ENCODE results near the gene TSNAX.
"Not testable (repeated sequence)": the region's sequence is repeated elsewhere in the genome, so short reads cannot be mapped to it uniquely, and the experiment has no call there.

TSNAX gene

GRCh38 chr1:231564373-231564772 lies 35.9 kb downstream of the TSNAX start:
- Mint-ChIP-seq H3K9me3 (ENCODE audit: low read depth) (peaks cover 7% of the 10 kb centered on the region), H3K4me1 (ENCODE audit: low read depth) (peaks cover 2% of the 10 kb centered on the region), H3K27ac (no peak overlapping the region), H3K36me3 (peaks cover 27% of the 10 kb centered on the region), H3K27me3 (no peaks in the 10 kb centered on the region), H3K4me3 (no peak overlapping the region)

- Mint-ChIP-seq H3K4me1 (ENCODE audit: low read depth) (peaks cover 2% of the 10 kb centered on the region), H3K27ac (no peak overlapping the region), H3K4me3 (no peak overlapping the region), H3K27me3 (no peaks in the 10 kb centered on the region), H3K9me3 (ENCODE audit: low read depth) (peaks cover 11% of the 10 kb centered on the region), H3K36me3 (peaks cover 24% of the 10 kb centered on the region)
These were observed 38.0 kb downstream of the TSNAX start for GRCh38 chr1:231566496-231566895.

- not testable (repeated sequence) for H3K4me1 Mint-ChIP-seq (ENCODE audit: low read depth); H3K27me3 Mint-ChIP-seq; H3K4me3 Mint-ChIP-seq; H3K27ac Mint-ChIP-seq
- H3K9me3 Mint-ChIP-seq (ENCODE audit: low read depth) = peaks cover 11% of the 10 kb centered on the region
- peaks cover 19% of the 10 kb centered on the region for H3K36me3 Mint-ChIP-seq
These were observed 41.8 kb downstream of the TSNAX start for GRCh38 chr1:231570262-231570661.

GRCh38 chr1:231571904-231572303 lies 43.4 kb downstream of the TSNAX start:
- H3K36me3 Mint-ChIP-seq = peaks cover 19% of the 10 kb centered on the region
- no peak overlapping the region for H3K27ac Mint-ChIP-seq
- peaks cover 11% of the 10 kb centered on the region for H3K9me3 Mint-ChIP-seq (ENCODE audit: low read depth)
- H3K4me1 Mint-ChIP-seq (ENCODE audit: low read depth) = no peaks in the 10 kb centered on the region
- H3K4me3 Mint-ChIP-seq = no peak overlapping the region
- H3K27me3 Mint-ChIP-seq = no peaks in the 10 kb centered on the region

GRCh38 chr1:231575472-231575871 lies 47.0 kb downstream of the TSNAX start:
- Mint-ChIP-seq H3K4me3 (no peak overlapping the region), H3K9me3 (ENCODE audit: low read depth) (no peaks in the 10 kb centered on the region), H3K36me3 (peaks cover 2% of the 10 kb centered on the region), H3K27ac (no peak overlapping the region), H3K27me3 (no peaks in the 10 kb centered on the region), H3K4me1 (ENCODE audit: low read depth) (no peaks in the 10 kb centered on the region)

- no peak overlapping the region for H3K4me3 Mint-ChIP-seq
- no peaks in the 10 kb centered on the region for H3K9me3 Mint-ChIP-seq (ENCODE audit: low read depth)
- H3K27me3 Mint-ChIP-seq = no peaks in the 10 kb centered on the region
- H3K27ac Mint-ChIP-seq = no peak overlapping the region
- H3K4me1 Mint-ChIP-seq (ENCODE audit: low read depth) = no peaks in the 10 kb centered on the region
- H3K36me3 Mint-ChIP-seq = peaks cover 2% of the 10 kb centered on the region
These were observed 48.6 kb downstream of the TSNAX start for GRCh38 chr1:231576804-231577718.

- H3K27ac Mint-ChIP-seq = no peak overlapping the region
- H3K4me1 Mint-ChIP-seq (ENCODE audit: low read depth) = no peaks in the 10 kb centered on the region
- no peaks in the 10 kb centered on the region for H3K9me3 Mint-ChIP-seq (ENCODE audit: low read depth)
- peaks cover 5% of the 10 kb centered on the region for H3K36me3 Mint-ChIP-seq
- no peaks in the 10 kb centered on the region for H3K27me3 Mint-ChIP-seq
- H3K4me3 Mint-ChIP-seq = no peak overlapping the region
These were observed 52.4 kb downstream of the TSNAX start for GRCh38 chr1:231580874-231581273.

GRCh38 chr1:231581859-231582258 lies 53.4 kb downstream of the TSNAX start:
- Mint-ChIP-seq H3K4me1 (ENCODE audit: low read depth) (no peaks in the 10 kb centered on the region), H3K27ac (no peak overlapping the region)

GRCh38 chr1:231583376-231583775 lies 54.9 kb downstream of the TSNAX start:
- peaks cover 5% of the 10 kb centered on the region for H3K36me3 Mint-ChIP-seq
- no peak overlapping the region for H3K27ac Mint-ChIP-seq
- H3K4me1 Mint-ChIP-seq (ENCODE audit: low read depth) = no peaks in the 10 kb centered on the region
- H3K4me3 Mint-ChIP-seq = no peak overlapping the region
- H3K9me3 Mint-ChIP-seq (ENCODE audit: low read depth) = no peaks in the 10 kb centered on the region
- H3K27me3 Mint-ChIP-seq = no peaks in the 10 kb centered on the region

More at GRCh38 chr1:231581859-231582258, 53.4 kb downstream of the TSNAX start:
- peaks cover 5% of the 10 kb centered on the region for H3K36me3 Mint-ChIP-seq
- H3K4me3 Mint-ChIP-seq = no peak overlapping the region
- H3K27me3 Mint-ChIP-seq = no peaks in the 10 kb centered on the region
- H3K9me3 Mint-ChIP-seq (ENCODE audit: low read depth) = no peaks in the 10 kb centered on the region

- Mint-ChIP-seq H3K36me3 (peaks cover 3% of the 10 kb centered on the region), H3K9me3 (ENCODE audit: low read depth) (no peaks in the 10 kb centered on the region), H3K27me3 (no peaks in the 10 kb centered on the region), H3K4me3 (no peak overlapping the region), H3K27ac (no peak overlapping the region), H3K4me1 (ENCODE audit: low read depth) (no peaks in the 10 kb centered on the region)
These were observed 55.6 kb downstream of the TSNAX start for GRCh38 chr1:231584117-231584516.

GRCh38 chr1:231584921-231585320 lies 56.5 kb downstream of the TSNAX start:
- Mint-ChIP-seq H3K4me3 (no peak overlapping the region), H3K9me3 (ENCODE audit: low read depth) (no peaks in the 10 kb centered on the region), H3K27me3 (no peaks in the 10 kb centered on the region), H3K4me1 (ENCODE audit: low read depth) (no peaks in the 10 kb centered on the region), H3K36me3 (peaks cover 3% of the 10 kb centered on the region), H3K27ac (no peak overlapping the region)

GRCh38 chr1:231590453-231591198 lies 62.2 kb downstream of the TSNAX start:
- no peaks in the 10 kb centered on the region for H3K36me3 Mint-ChIP-seq
- H3K27ac Mint-ChIP-seq = no peak overlapping the region
- H3K4me3 Mint-ChIP-seq = no peak overlapping the region
- no peaks in the 10 kb centered on the region for H3K9me3 Mint-ChIP-seq (ENCODE audit: low read depth)
- H3K27me3 Mint-ChIP-seq = no peaks in the 10 kb centered on the region
- H3K4me1 Mint-ChIP-seq (ENCODE audit: low read depth) = peaks cover 4% of the 10 kb centered on the region

GRCh38 chr1:231591466-231591865 lies 63.0 kb downstream of the TSNAX start:
- Mint-ChIP-seq H3K9me3 (ENCODE audit: low read depth) (no peaks in the 10 kb centered on the region), H3K4me3 (no peak overlapping the region), H3K27ac (no peak overlapping the region), H3K36me3 (no peaks in the 10 kb centered on the region), H3K27me3 (no peaks in the 10 kb centered on the region), H3K4me1 (ENCODE audit: low read depth) (peaks cover 4% of the 10 kb centered on the region)

GRCh38 chr1:231592809-231593208 lies 64.3 kb downstream of the TSNAX start:
- Mint-ChIP-seq H3K36me3 (no peaks in the 10 kb centered on the region), H3K27ac (no peak overlapping the region), H3K27me3 (no peaks in the 10 kb centered on the region), H3K4me3 (no peak overlapping the region), H3K4me1 (ENCODE audit: low read depth) (peaks cover 4% of the 10 kb centered on the region), H3K9me3 (ENCODE audit: low read depth) (no peaks in the 10 kb centered on the region)

GRCh38 chr1:231593264-231593663 lies 64.8 kb downstream of the TSNAX start:
- H3K36me3 Mint-ChIP-seq; H3K27me3 Mint-ChIP-seq; H3K4me3 Mint-ChIP-seq; H3K27ac Mint-ChIP-seq; H3K9me3 Mint-ChIP-seq (ENCODE audit: low read depth); H3K4me1 Mint-ChIP-seq (ENCODE audit: low read depth): not testable (repeated sequence)

Data from activated naive CD8-positive, alpha-beta T cell (primary cell).